PC-9 (cell line): ENCODE measurements around the gene CPNE1. TPM values are rescaled to one million over a fixed set of nuclear protein-coding genes. Genes with fewer than 3 reads are reported as not detected.
A peak's percentile ranks its signal among the peaks of the same experiment; 100 is the strongest.

Experiments
- BruUV-seq: library from RNA; stranded (reverse); fragments of 400-500 nt; replicated peaks from 2 replicates; lab custom pipeline; 2021; lab: Mats Ljungman, UMichigan
- CTCF ChIA-PET: fragments of 300-600 bp; sonication (Branson Sonifier 250); formaldehyde crosslinking; loops from one replicate; lab custom pipeline; 2022; ENCODE audit warnings: antibody characterized with exemption; lab: Charles Lee
- POLR2A ChIA-PET: fragments of 300-600 bp; sonication (Branson Sonifier 250); formaldehyde crosslinking; loops from one replicate; lab custom pipeline; 2022; ENCODE audit warnings: antibody characterized with exemption; ENCODE audit not compliant: unreplicated experiment; lab: Charles Lee
- DNase-seq, 2 experiments: peaks; one replicate each; pipeline versions ENCODE4 v3.0.0 to v3.0.0-alpha.2; 2015 to 2022; ENCODE audit warnings: mixed read lengths in 1 of 2
- H2AFZ ChIP-seq: fragments of 200-600 bp; sonication (generic); 2 replicates; pipeline ENCODE4 v1.8.1; 2017; ENCODE audit warnings: antibody characterized with exemption
- H3F3A ChIP-seq: fragments of 200-600 bp; sonication (generic); 2 replicates; pipeline ENCODE4 v1.8.1; 2017; ENCODE audit warnings: antibody characterized with exemption, mild to moderate bottlenecking, low read depth; ENCODE audit not compliant: insufficient read depth
- H3K27ac ChIP-seq: fragments of 200-600 bp; sonication (generic); 2 replicates; pipeline ENCODE4 v1.6.1; 2016; ENCODE audit warnings: mixed run types
- H3K27me3 ChIP-seq: fragments of 200-600 bp; sonication (generic); 2 replicates; pipeline ENCODE4 v1.6.1; 2016; ENCODE audit warnings: low read depth, mixed run types; ENCODE audit not compliant: insufficient read depth
- H3K36me3 ChIP-seq: fragments of 200-600 bp; sonication (generic); 2 replicates; pipeline ENCODE4 v1.6.1; 2016; ENCODE audit warnings: low read depth, mixed run types
- H3K4me1 ChIP-seq: fragments of 200-600 bp; sonication (generic); replicated peaks from 2 replicates; pipeline ENCODE4 v1.6.1; 2016; ENCODE audit warnings: mixed run types; ENCODE audit not compliant: insufficient read depth
- H3K4me2 ChIP-seq: fragments of 200-600 bp; sonication (generic); 2 replicates; pipeline ENCODE4 v1.6.1; 2017; ENCODE audit warnings: mixed run types
- H3K4me3 ChIP-seq: fragments of 200-600 bp; sonication (generic); 2 replicates; pipeline ENCODE4 v1.6.1; 2016; ENCODE audit warnings: mixed run types
- H3K79me2 ChIP-seq: fragments of 200-600 bp; sonication (generic); 2 replicates; pipeline ENCODE4 v1.6.1; 2017; ENCODE audit warnings: low read depth, mixed run types
- H3K9me2 ChIP-seq: fragments of 200-600 bp; sonication (generic); 2 replicates; pipeline ENCODE4 v1.8.1; 2017; ENCODE audit warnings: mild to moderate bottlenecking; ENCODE audit not compliant: insufficient read depth
- H3K9me3 ChIP-seq: fragments of 200-600 bp; sonication (generic); 2 replicates; pipeline ENCODE4 v1.8.1; 2016; ENCODE audit warnings: low read depth; ENCODE audit not compliant: insufficient read depth
- H4K20me1 ChIP-seq: fragments of 200-600 bp; sonication (generic); 2 replicates; pipeline ENCODE4 v1.8.1; 2017; ENCODE audit not compliant: insufficient read depth
- CTCF ChIP-seq: fragments of 200-600 bp; sonication (generic); conservative IDR thresholded peaks from 2 replicates; pipeline ENCODE4 v1.6.1; 2017; ENCODE audit warnings: mixed run types, antibody characterized with exemption, mild to moderate bottlenecking, moderate library complexity
- EZH2 ChIP-seq: fragments of 200-600 bp; sonication (generic); IDR thresholded peaks from 2 replicates; pipeline ENCODE4 v1.8.0; 2017; ENCODE audit warnings: antibody characterized with exemption, low read depth
- intact Hi-C: fragments of 100-400 bp; cut with micrococcal nuclease; formaldehyde crosslinking; loops from one replicate; pipeline ENCODE4 v1.10.0; 2022; ENCODE audit not compliant: unreplicated experiment
- total RNA-seq: library from RNA; stranded (reverse); gene quantifications from 2 replicates; pipeline ENCODE4 v1.2.3, GENCODE V29; 2021

The CPNE1 gene
- total RNA-seq, 1 experiment from 2014 or later: 271 TPM

- ChIA-PET POLR2A (interaction anchor here (0.5 to 0.7 kb wide), 4 partner anchors 68 to 291 kb away, joined by 3 to 5 read pairs (median 3); partner anchors contain the start of gene SCAND1), CTCF (interaction anchor here (0.7 kb wide), 1 partner anchor 133 kb away, joined by 3 read pairs; no protein-coding TSS in a partner anchor)
- H3K27ac ChIP-seq: peak overlapping the region; percentile 86
- peak; percentile 40 to 44 for DNase-seq
- TF ChIP-seq EZH2 (no peak), CTCF (no peak)
- intact Hi-C loops: loop anchor here (2.0 to 5.0 kb wide), 3 partner anchors 47 to 96 kb away; partner anchors contain the start of gene RBM39
- H3K79me2 ChIP-seq: peaks cover 59% of the 10 kb centered on the region
- peaks cover 42% of the 10 kb centered on the region for H3K4me1 ChIP-seq
- no TSS peak for BruUV-seq
- H3K9me2 ChIP-seq: no peaks in the 10 kb centered on the region
- H2AFZ ChIP-seq: peak overlapping the region; percentile 97
- H3K4me2 ChIP-seq: peak overlapping the region; percentile 87
- H3K36me3 ChIP-seq: no peaks in the 10 kb centered on the region
- peaks cover 53% of the 10 kb centered on the region for H4K20me1 ChIP-seq
- H3F3A ChIP-seq: peaks cover 16% of the 10 kb centered on the region
- H3K27me3 ChIP-seq: no peaks in the 10 kb centered on the region
- no peaks in the 10 kb centered on the region for H3K9me3 ChIP-seq
- H3K4me3 ChIP-seq: peak overlapping the region; percentile 99
These were observed 909 bp downstream of the CPNE1 start for GRCh38 chr20:35663516-35664465.

- Histone ChIP-seq H3K36me3 (peaks cover 1% of the 10 kb centered on the region; the same call in 1 of the 2 replicates), H3K9me3 (no peaks in the 10 kb centered on the region), H3F3A (peaks cover 16% of the 10 kb centered on the region), H3K27ac (no peak overlapping the region), H2AFZ (no peak overlapping the region), H4K20me1 (peaks cover 64% of the 10 kb centered on the region), H3K4me2 (peak overlapping the region; percentile 87), H3K9me2 (no peaks in the 10 kb centered on the region), H3K4me1 (peaks cover 47% of the 10 kb centered on the region), H3K27me3 (no peaks in the 10 kb centered on the region), H3K4me3 (peak overlapping the region; percentile 99), H3K79me2 (peaks cover 71% of the 10 kb centered on the region)
- ChIA-PET CTCF (no interaction called here), POLR2A (interaction anchor here (0.5 kb wide), 1 partner anchor 207 kb away, joined by 3 read pairs; no protein-coding TSS in a partner anchor)
- DNase-seq: no peak
- TF ChIP-seq CTCF (no peak), EZH2 (no peak)
- intact Hi-C loops: loop anchor here (2.0 to 5.0 kb wide), 3 partner anchors 46 to 95 kb away; partner anchors contain the start of gene RBM39
- BruUV-seq: no TSS peak
These were observed 2.1 kb downstream of the CPNE1 start for GRCh38 chr20:35662551-35662950.

GRCh38 chr20:35661908-35662307 lies 2.8 kb downstream of the CPNE1 start:
- peaks cover 16% of the 10 kb centered on the region for H3F3A ChIP-seq
- no TSS peak for BruUV-seq
- TF ChIP-seq EZH2 (no peak), CTCF (no peak)
- no peak overlapping the region for H3K27ac ChIP-seq
- no peaks in the 10 kb centered on the region for H3K27me3 ChIP-seq
- ChIA-PET POLR2A (interaction anchor here (0.6 kb wide), 1 partner anchor 46 kb away, joined by 23 read pairs; the partner anchor contains the start of gene SPAG4), CTCF (interaction anchor here (0.5 kb wide), 1 partner anchor 37 kb away, joined by 3 read pairs; the partner anchor contains the start of genes NFS1 and ROMO1)
- H3K4me3 ChIP-seq: peak overlapping the region; percentile 99; the same call in 1 of the 2 replicates
- H3K36me3 ChIP-seq: peaks cover 8% of the 10 kb centered on the region
- H3K9me2 ChIP-seq: no peaks in the 10 kb centered on the region
- H2AFZ ChIP-seq: no peak overlapping the region
- H3K79me2 ChIP-seq: peaks cover 78% of the 10 kb centered on the region
- no peak for DNase-seq
- H3K4me2 ChIP-seq: peak overlapping the region; percentile 87
- peaks cover 47% of the 10 kb centered on the region for H3K4me1 ChIP-seq
- peaks cover 70% of the 10 kb centered on the region for H4K20me1 ChIP-seq
- intact Hi-C loops: loop anchor here (2.0 to 5.0 kb wide), 3 partner anchors 45 to 95 kb away; partner anchors contain the start of gene RBM39
- H3K9me3 ChIP-seq: no peaks in the 10 kb centered on the region
